Measurements from ENCODE around the gene ALPI.
A peak's percentile ranks its signal among the peaks of the same experiment; 100 is the strongest.

DNA sequence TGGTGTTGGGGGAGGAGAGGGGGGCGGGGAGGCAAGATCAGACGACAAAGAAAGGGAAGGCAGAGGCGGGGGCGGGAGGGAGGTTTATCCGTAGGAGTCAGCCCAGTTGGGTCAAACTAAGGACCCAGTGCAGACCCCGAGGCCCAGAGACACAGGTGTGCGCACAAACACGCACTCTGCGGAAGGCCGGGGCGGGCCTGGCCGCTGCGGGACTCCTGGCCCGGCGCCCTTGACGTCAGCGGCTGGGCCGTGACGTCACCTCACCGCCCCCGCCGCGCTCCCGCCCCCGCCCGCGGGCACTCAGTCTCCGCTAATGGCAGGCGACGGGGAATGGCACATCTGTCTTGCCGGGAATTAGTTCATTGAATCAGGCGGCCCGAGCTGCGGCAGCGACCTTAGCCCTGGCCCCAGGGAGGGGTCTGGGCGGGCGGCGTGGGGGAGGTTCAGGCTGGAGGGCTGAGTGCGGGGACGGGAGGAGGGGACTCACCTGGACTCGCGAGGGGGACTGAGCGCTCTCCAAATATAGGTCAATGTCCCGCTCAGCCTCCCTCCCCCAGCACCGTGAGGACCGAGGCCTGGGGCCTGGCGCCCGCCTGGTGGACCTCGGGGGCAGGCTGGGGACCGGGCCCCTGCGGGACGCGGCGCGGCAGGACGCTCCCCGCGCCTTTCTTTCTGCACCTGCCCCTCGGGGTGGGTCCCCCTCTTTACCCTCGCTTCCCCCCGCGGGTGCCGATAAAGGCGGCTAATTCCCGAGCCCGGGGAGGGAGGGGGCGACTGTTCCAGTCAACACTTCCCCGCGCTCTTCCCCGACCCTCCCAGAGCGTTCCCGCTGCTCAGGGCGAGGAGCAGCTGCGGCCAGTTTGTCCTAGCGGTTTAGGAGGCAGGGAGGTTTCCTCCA is 47.2 kb downstream of the ALPI start:
- TF ChIP-seq, protein P1, sequence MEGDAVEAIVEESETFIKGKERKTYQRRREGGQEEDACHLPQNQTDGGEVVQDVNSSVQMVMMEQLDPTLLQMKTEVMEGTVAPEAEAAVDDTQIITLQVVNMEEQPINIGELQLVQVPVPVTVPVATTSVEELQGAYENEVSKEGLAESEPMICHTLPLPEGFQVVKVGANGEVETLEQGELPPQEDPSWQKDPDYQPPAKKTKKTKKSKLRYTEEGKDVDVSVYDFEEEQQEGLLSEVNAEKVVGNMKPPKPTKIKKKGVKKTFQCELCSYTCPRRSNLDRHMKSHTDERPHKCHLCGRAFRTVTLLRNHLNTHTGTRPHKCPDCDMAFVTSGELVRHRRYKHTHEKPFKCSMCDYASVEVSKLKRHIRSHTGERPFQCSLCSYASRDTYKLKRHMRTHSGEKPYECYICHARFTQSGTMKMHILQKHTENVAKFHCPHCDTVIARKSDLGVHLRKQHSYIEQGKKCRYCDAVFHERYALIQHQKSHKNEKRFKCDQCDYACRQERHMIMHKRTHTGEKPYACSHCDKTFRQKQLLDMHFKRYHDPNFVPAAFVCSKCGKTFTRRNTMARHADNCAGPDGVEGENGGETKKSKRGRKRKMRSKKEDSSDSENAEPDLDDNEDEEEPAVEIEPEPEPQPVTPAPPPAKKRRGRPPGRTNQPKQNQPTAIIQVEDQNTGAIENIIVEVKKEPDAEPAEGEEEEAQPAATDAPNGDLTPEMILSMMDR (conservative IDR thresholded peaks at IDR 0.05 in 1 of 2, IDR thresholded peaks at IDR 0.05 in 1 of 2; ENCODE audit: low read depth in 1 of 2, low read length in 2 of 2), result no peak
- TF ChIP-seq EZH2 (IDR thresholded peaks at IDR 0.05; ENCODE audit: low read length, missing control alignments), result peak; percentile 83

All from fibroblast of lung (primary cell).